CD4-positive, alpha-beta T cell treated with Interleukin-17A for 4 hours (primary cell): Measurements from ENCODE around the gene PRM2.

ENCODE experiments used
- DNase-seq: peaks from one replicate; pipeline ENCODE4 v3.0.0-alpha.2; 2020; ENCODE audit warnings: mixed read lengths

PRM2 gene

DNA sequence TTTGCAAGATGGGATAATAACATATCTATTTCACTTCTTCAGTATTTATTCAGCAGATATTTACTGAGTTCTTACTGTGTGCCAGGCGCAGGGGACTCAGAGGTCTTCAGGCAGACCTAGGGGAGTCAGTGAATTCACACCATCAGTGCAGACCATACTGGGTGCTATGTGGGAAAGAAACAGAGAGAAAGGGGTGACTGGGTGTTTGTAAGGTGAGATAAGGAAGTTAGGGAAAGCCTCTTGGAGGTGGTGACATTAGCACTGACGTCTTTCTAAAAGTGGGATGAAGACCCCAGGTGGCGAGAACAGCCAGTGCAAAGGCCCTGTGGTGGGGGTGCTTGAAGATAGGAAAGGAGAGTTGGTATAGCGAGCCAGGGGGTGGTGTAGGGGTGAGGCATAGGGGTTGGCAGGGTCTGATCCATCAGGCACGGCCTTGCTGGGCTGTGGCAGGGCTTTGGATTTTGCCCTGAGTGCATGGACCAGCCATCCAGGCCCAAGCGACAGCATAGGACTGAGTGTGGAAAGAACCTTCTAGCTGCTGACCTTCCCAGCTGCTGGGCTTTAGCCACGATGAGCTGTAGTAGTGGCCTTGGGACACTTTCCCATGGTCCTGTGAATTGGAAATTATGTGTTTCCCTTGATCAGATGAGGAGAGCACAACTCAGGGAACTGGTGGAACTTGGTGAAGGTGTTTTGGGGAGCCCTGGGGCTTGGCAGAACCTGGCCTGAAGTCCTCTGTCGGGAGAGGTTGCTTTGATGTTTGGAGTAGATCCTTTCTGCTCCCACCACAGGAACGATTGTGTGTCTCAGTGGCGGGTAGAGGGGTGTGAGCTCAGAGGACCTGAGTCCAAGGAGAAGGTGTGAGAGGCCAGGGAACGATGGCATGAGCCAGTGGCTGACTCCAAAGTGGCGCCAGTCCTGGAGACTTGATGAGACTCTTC lies 16.4 kb downstream of the PRM2 start:
- DNase-seq = no peak

DNA sequence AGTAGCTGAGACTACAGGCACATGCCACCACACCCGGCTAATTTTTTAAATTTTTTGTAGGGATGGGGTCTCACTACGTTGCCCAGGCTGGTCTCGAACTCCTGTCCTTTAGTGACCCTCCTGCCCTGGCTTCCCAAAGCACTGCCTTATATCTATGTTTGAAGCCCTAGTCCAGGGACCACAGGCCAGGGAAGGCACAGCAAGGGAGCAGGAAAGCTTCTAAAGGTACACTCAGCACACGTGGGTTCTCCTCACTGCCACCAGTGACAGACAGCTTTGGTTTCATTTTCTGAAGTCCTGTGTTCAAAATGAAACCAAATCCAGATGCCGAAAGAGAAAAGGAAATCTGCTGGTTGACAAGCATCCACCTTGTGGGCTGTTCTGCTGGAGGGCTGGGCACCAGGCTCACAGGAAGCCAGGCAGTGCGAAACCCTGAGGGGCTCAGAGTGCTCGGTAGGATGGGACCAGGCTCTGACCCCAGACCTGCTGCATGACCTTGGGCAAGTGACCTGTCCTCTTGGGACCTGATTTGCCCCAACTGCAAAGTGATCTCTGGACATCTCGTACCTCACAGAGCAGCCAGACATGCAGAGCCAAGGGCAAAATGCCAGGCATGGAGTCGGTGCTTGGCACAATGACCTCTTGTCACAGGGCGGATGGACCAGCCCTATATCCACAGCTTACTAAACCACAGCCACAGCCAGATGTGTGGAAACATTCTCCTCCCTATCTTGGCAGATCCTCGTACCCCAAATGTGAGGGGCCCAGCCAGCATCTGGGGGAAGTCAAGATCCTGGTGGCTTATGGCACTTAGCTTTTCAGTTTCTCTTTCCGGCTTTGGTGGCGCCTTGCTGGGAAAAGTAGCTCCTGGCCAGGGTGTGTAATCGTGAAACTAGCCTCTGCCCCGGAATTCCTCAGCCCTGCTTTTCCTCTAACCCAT lies 17.5 kb downstream of the PRM2 start:
- peak; percentile 46 for DNase-seq

GRCh38 chr16:11257131-11257938 lies 18.9 kb downstream of the PRM2 start:
- peak; percentile 73 for DNase-seq

- peak; percentile 40 for DNase-seq
These were observed 19.6 kb downstream of the PRM2 start for GRCh38 chr16:11256661-11257130.

DNA sequence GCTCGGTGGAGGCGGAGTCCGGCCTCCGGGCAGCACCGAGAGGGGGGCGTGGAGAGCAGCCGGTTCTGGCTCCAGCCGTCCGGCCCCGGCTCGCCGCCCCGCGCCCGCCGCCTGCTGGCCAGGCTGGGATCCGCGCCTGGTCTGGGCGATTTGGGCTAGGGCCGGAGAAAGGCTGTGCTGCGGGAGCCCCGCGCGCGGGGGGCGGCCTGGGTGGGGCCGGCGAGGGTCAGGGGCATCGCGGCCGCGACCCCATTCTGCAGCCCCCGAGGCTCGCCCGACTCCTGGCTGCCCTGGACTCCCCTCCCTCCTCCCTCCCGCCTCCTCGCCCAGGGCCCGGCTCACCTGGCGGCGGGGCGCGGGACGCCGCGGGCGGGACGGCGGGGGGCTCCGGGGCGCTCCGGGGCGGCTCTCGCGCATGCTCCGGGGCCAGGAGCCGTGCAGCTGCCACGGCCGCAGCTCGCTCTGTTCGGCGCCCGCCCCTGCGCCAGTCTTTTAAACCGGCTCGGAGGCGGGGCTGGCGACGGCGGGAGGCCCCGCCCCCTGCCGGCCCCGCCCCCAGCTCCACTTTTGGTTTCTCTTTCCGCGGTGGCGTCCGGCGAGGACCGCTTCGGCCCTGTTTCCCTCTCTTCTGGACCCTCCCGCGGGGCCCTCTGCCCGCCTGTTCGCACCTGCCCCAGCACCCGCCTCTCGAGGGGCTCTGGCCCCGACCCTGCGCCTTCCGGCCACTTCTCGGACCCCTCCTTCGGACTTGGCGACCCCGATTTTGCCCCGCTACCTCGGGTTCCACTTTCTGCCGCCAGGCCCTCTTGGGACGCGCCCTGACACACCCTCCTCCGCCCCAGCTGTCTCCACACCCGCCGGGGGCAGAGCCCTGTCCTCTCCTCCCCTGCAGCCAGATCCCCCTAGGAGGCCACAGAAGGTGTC lies 20.3 kb downstream of the PRM2 start, which contains the start of gene SOCS1:
SOCS1 (minus strand) TSS at position 468 of the 924 bp plus-strand sequence. CDS start 726 bp downstream, outside the sequence.
- DNase-seq = peak; percentile 90

DNA sequence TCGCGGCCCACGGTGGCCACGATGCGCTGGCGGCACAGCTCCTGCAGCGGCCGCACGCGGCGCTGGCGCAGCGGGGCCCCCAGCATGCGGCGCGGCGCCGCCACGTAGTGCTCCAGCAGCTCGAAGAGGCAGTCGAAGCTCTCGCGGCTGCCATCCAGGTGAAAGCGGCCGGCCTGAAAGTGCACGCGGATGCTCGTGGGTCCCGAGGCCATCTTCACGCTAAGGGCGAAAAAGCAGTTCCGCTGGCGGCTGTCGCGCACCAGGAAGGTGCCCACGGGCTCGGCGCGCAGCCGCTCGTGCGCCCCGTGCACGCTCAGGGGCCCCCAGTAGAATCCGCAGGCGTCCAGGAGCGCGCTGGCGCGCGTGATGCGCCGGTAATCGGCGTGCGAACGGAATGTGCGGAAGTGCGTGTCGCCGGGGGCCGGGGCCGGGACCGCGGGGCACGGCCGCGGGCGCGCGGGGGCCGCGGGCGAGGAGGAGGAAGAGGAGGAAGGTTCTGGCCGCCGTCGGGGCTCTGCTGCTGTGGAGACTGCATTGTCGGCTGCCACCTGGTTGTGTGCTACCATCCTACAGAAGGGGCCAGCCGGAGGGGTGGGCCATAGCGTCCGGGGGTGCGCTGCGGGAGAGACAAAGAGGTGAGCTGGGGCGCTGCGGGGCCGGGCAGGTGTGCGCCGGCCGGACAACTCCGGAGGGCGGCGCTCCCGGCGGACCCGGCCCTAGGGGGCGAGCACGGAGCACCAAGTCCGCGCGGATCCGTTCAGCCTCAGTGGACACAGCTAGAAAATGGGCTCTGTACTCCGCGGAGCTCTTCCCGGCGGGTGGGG lies 21.2 kb downstream of the PRM2 start:
- DNase-seq = peak; percentile 78

- DNase-seq = peak; percentile 22
These were observed 22.0 kb downstream of the PRM2 start for GRCh38 chr16:11253995-11254912.

DNA sequence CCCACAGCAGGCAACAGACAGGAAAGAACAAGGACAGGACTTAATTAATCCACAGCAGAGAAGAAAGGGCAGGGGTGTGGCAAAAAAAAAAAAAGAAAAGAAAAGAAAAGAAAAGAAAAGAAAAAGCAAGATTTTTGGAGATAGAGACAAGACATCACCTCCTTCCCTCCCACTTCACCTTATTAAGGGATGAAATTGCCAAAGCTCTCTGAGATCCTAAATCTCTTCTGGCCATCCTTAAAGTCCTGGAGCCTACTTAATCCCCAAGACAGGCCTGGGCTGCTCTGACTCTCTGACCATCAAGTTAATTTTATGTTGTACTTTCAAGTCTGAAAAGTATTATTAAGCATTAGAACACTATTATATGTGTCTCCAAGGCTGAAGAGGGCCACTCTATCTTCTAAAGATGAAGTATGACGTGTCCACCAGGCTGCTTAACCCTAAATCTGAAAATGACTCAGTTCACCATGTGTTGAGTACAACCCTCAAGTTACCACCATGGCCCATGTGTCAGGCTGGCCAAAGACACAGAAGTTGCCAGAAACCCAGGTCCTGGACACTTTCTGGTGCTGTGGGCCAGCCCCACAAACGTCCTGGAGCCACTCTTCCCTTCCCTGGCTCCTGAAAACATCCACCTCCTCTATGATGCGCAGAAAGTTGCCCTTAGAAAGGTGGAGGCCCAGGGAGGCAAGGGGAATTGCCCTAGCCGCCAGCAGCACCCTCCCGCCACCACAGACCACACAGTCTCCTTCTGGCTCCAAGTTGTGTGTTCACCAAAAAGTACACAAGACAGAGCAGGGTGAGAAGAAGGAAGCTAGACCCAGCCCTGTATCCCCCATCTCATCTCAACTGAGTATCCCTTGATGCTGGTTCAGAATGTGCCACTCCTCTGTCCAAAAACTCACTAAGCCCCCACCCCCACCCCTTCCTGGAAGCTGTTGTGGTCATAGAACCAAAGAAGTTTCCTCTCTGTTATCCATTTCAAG lies 23.0 kb downstream of the PRM2 start:
- DNase-seq = peak; percentile 50

GRCh38 chr16:11252482-11252931 lies 23.8 kb downstream of the PRM2 start:
- no peak for DNase-seq

GRCh38 chr16:11251525-11252481 lies 24.5 kb downstream of the PRM2 start:
- peak; percentile 90 for DNase-seq

DNA sequence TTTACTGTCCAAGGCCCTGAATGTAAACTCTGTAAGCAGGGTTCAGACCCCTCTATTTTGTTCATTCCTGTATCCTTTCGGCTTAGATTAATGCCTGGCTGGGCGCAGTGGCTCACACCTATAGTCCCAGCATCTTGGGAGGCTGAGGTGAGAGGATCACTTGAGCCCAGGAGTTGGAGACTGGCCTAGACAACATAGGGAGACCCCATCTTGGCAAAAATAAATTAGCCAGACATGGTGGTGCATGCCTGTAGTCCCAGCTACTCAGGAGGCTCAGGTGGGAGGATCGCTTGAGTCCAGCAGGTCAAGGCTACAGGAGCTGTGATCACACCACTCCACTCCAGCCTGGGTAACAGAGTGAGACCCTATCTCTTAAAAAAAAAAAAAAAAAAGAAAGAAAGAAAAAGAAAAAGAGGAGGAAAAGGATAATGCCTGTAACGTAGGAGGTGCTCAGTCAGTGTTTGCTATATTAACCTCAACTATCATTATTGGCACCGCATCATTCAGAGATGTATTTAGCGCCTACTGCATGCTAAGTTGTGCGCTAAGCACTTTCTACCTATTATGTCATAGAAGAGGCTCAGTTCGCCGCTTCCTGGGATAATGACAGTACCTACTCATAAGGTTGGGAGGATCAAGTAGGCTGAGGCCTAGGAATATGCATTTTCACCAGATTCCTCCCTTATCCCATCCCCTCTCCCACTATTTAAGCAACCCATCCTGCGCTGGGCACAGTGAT lies 25.3 kb downstream of the PRM2 start:
- no peak for DNase-seq

DNA sequence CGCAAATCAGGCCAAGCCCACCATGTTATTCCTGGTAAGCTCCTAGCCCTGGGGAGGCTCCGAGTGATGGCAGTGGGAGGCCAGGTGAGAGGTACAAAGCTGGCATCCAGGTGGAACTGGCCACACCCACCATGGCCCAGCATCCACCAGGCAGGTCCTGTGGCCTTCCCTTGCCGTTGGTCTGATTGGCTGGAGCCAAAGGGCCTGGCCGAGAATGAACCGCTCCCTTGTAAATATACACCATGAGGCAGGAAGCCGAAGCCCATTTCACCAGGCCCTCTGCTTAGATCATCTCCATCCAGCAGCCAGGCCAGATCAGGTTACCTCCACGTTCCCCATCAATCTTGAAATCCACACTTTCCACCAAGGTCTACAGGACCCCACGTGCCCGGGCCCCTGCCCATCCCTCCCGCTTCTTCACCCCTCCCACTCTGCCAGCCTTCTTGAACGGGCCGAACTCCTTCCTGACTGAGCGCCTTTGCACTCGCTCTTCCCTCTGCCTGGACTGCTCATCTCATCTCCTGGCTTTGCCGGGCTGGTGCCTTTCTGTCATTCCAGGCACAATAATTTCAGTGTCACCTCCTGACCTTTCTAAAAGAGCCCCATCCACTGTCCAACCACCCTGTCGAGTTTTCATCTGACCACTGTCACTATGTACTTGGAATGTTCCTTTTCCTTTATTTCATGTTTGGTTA lies 26.0 kb downstream of the PRM2 start:
- DNase-seq = no peak

GRCh38 chr16:11249233-11250061 lies 26.8 kb downstream of the PRM2 start:
- DNase-seq = no peak

DNA sequence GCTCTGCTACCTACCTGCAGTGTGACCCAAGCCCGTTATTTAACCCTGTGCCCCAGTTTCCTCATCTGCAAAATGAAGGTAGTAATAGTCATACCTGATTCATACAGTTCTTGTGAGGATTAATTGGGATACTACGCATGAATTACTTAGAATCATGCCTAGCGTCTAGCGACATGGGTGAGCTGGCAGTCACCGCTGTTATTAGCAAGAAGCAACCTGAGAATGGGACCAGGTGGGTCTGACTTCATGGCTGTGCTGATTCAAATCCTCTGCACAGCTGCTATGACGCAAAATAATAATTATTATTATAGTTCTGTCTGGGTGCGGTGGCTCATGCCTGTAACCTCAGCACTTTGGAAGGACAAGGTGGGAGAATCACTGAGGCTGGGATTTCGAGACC lies 28.1 kb downstream of the PRM2 start:
- no peak for DNase-seq
